ENCODE data around the gene KRT76. TPM values are rescaled to one million over a fixed set of nuclear protein-coding genes. Genes with fewer than 3 reads are reported as not detected.
A peak's percentile ranks its signal among the peaks of the same experiment; 100 is the strongest.

The KRT76 gene
- total RNA-seq, 4 donors from 2014 or later, result not detected

GRCh38 chr12:52741375-52742195, 35.6 kb downstream of the KRT76 start:
- peak in 1 of 3 donors; percentile 74 for DNase-seq
- Histone ChIP-seq H3K27me3 (no peaks in the 10 kb centered on the region), H3K27ac (no peak overlapping the region), H3K36me3 (no peaks in the 10 kb centered on the region), H3K4me3 (no peak overlapping the region), H3K4me1 (no peaks in the 10 kb centered on the region), H3K9me3 (no peaks in the 10 kb centered on the region)
- TF ChIP-seq CTCF (IDR thresholded peaks at IDR 0.05) (no peak), POLR2A (IDR thresholded peaks at IDR 0.05) (no peak)

DNA sequence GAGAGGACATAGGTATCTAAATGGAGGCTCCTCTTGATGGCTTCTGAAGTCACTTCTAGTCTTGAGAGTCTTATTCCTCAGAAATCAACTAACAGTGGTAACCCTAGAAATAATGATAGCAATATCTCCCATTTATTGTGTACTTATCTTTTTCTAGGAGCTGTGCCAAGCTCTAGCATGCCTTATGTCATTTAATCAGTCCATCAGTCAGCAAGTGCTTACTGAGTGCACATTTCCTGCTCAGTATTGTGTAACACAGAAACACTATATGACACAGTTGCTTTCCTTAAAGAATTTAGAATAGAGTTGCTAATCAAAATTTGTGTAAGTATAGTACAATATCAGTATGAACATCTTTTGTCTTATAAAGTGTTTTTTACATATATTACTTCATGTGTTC, 36.6 kb downstream of the KRT76 start:
- H3K27me3 ChIP-seq, result no peaks in the 10 kb centered on the region
- H3K27ac ChIP-seq, result no peak overlapping the region
- no peak for DNase-seq
- TF ChIP-seq POLR2A (IDR thresholded peaks at IDR 0.05) (no peak), CTCF (IDR thresholded peaks at IDR 0.05) (no peak)
- no peaks in the 10 kb centered on the region for H3K36me3 ChIP-seq
- no peaks in the 10 kb centered on the region for H3K9me3 ChIP-seq
- H3K4me3 ChIP-seq, result no peak overlapping the region
- no peaks in the 10 kb centered on the region for H3K4me1 ChIP-seq

DNA sequence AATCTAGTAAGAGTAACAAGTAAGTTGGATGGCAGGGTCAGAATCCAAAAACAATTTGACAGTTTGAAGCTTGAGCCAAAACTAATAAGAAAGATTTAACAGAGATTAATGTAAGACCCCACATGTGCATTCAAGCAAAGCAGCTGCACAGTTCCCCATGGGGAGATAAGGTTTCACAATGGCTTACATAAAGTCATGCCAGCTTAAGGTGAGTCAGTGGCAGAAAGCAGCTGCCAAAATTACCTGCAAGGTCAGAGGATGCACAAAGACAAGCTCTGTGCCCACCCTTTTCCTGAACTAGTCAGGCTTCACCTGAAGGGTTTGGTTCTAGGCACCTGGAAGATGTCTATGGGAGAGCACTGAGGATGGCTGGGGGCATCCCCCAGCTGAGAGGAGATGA, 37.2 kb downstream of the KRT76 start:
- no peaks in the 10 kb centered on the region for H3K36me3 ChIP-seq
- H3K27ac ChIP-seq, result no peak overlapping the region
- H3K9me3 ChIP-seq, result no peaks in the 10 kb centered on the region
- H3K4me1 ChIP-seq, result no peaks in the 10 kb centered on the region
- no peak for DNase-seq
- no peaks in the 10 kb centered on the region for H3K27me3 ChIP-seq
- H3K4me3 ChIP-seq, result no peak overlapping the region
- TF ChIP-seq CTCF (IDR thresholded peaks at IDR 0.05) (no peak), POLR2A (IDR thresholded peaks at IDR 0.05) (no peak)

- H3K36me3 ChIP-seq, result no peaks in the 10 kb centered on the region
- H3K4me3 ChIP-seq, result no peak overlapping the region
- no peak for TF ChIP-seq CTCF (IDR thresholded peaks at IDR 0.05)
- TF ChIP-seq POLR2A (IDR thresholded peaks at IDR 0.05), result no peak
- no peak overlapping the region for H3K27ac ChIP-seq
- H3K9me3 ChIP-seq, result no peaks in the 10 kb centered on the region
- H3K27me3 ChIP-seq, result no peaks in the 10 kb centered on the region
- DNase-seq, result no peak
- H3K4me1 ChIP-seq, result no peaks in the 10 kb centered on the region
Observed at GRCh38 chr12:52735816-52736632, 41.1 kb downstream of the KRT76 start.

DNA sequence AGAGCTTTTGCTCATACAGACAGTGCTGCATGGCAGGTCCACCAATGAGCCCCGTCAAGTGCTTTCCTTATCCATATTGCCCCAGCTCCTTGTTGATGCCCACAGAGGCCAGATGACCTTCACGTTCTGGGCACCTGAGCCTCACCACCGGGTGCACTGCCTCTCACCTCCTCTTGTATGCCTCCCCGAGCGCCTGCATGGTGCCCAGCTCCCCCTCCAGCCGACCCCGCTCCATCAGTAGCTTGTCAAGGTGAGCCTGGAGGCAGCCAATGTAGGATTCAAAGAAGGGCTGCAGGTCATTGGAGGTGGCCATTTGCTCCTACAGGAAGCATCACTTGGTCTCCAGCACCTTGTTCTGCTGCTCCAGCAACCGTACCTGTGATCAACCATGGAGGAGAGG, 42.0 kb downstream of the KRT76 start:
- TF ChIP-seq POLR2A (IDR thresholded peaks at IDR 0.05), result no peak
- TF ChIP-seq CTCF (IDR thresholded peaks at IDR 0.05), result no peak
- Histone ChIP-seq H3K4me3 (no peak overlapping the region), H3K27me3 (no peaks in the 10 kb centered on the region), H3K9me3 (no peaks in the 10 kb centered on the region), H3K4me1 (no peaks in the 10 kb centered on the region), H3K27ac (no peak overlapping the region), H3K36me3 (no peaks in the 10 kb centered on the region)
- no peak for DNase-seq
